Mesothelial cell of epicardium (in vitro differentiated cells): ENCODE measurements around the gene PRRG3. TPM values are rescaled to one million over a fixed set of nuclear protein-coding genes. Genes with fewer than 3 reads are reported as not detected.

Experiments
- DNase-seq, 2 experiments: peaks; one replicate each; pipeline ENCODE4 v3.0.0; 2021; ENCODE audit warnings: low spot score in 2 of 2; ENCODE audit not compliant: unreplicated experiment in 2 of 2
- H3K27ac Mint-ChIP-seq: 2 replicates; pipeline ENCODE4 v1.8.0; 2021; ENCODE audit warnings: mixed read lengths
- H3K27me3 Mint-ChIP-seq: 2 replicates; pipeline ENCODE4 v1.8.0; 2021; ENCODE audit warnings: low read depth, mixed read lengths
- H3K36me3 Mint-ChIP-seq: 2 replicates; pipeline ENCODE4 v1.8.0; 2021; ENCODE audit warnings: mixed read lengths
- H3K4me1 Mint-ChIP-seq: 2 replicates; pipeline ENCODE4 v1.8.0; 2021; ENCODE audit warnings: mixed read lengths
- H3K4me3 Mint-ChIP-seq: 2 replicates; pipeline ENCODE4 v1.8.0; 2021; ENCODE audit warnings: mild to moderate bottlenecking, moderate library complexity, mixed read lengths
- H3K9me3 Mint-ChIP-seq: 2 replicates; pipeline ENCODE4 v1.8.0; 2021; ENCODE audit warnings: mixed read lengths
- total RNA-seq: library from RNA; stranded (reverse); gene quantifications from 3 replicates; pipeline ENCODE4 v1.2.1, GENCODE V29; 2021
- TF ChIP-seq, protein P1 (sequence below): fragments of 200-600 bp; sonication (generic); IDR thresholded peaks from one replicate; pipeline ENCODE4 v1.5.0; 2021; ENCODE audit warnings: antibody characterized with exemption; ENCODE audit not compliant: unreplicated experiment

The PRRG3 gene
- total RNA-seq, 1 donor from 2014 or later = 2.5 TPM

- H3K36me3 Mint-ChIP-seq = no peaks in the 10 kb centered on the region
- no peak overlapping the region for H3K27ac Mint-ChIP-seq
- no peak overlapping the region for H3K4me3 Mint-ChIP-seq
- peaks cover 26% of the 10 kb centered on the region for H3K4me1 Mint-ChIP-seq
- peaks cover 21% of the 10 kb centered on the region for H3K9me3 Mint-ChIP-seq
- DNase-seq = peak in 1 of 2 experiments; percentile 62
- peaks cover 5% of the 10 kb centered on the region for H3K27me3 Mint-ChIP-seq
- TF ChIP-seq, protein P1, sequence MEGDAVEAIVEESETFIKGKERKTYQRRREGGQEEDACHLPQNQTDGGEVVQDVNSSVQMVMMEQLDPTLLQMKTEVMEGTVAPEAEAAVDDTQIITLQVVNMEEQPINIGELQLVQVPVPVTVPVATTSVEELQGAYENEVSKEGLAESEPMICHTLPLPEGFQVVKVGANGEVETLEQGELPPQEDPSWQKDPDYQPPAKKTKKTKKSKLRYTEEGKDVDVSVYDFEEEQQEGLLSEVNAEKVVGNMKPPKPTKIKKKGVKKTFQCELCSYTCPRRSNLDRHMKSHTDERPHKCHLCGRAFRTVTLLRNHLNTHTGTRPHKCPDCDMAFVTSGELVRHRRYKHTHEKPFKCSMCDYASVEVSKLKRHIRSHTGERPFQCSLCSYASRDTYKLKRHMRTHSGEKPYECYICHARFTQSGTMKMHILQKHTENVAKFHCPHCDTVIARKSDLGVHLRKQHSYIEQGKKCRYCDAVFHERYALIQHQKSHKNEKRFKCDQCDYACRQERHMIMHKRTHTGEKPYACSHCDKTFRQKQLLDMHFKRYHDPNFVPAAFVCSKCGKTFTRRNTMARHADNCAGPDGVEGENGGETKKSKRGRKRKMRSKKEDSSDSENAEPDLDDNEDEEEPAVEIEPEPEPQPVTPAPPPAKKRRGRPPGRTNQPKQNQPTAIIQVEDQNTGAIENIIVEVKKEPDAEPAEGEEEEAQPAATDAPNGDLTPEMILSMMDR = peak; percentile 70
Measured at GRCh38 chrX:151753313-151754046, 58.2 kb downstream of the PRRG3 start.

GRCh38 chrX:151754047-151754429, 58.8 kb downstream of the PRRG3 start:
- Mint-ChIP-seq H3K9me3 (peaks cover 21% of the 10 kb centered on the region), H3K36me3 (no peaks in the 10 kb centered on the region), H3K4me1 (peaks cover 24% of the 10 kb centered on the region), H3K27ac (peak overlapping the region; percentile 54), H3K27me3 (peaks cover 5% of the 10 kb centered on the region), H3K4me3 (no peak overlapping the region)
- TF ChIP-seq, protein P1 = no peak
- DNase-seq = no peak

DNA sequence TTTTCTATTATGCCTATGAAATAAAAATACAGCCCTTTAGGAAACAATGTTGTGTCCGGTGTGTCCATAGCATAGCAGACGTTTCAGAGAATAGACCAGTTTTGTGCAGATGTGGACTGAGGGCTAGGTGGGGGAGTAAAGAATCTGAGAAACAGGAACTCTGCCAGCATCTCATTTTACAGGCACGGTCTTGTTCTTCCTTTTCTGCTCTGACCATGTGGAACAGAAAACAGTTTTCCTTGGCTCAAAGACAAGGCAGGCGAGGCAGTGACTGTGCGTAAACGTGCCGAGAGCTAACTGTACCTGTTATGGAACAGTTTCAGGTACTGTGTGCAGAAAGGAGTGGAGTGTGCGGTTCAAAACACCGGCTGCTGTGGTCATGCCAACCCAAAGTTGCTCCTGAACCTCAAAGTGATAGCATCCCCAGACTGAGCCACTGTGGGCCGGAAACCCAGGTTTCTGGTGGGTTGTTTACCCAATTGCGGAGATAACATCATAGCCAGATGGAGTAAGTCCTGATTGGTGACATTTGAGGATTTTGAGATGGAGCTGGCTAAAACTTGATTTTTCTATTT, 59.5 kb downstream of the PRRG3 start:
- TF ChIP-seq, protein P1 = no peak
- Mint-ChIP-seq H3K27ac (peak overlapping the region; percentile 54), H3K36me3 (no peaks in the 10 kb centered on the region), H3K27me3 (peaks cover 5% of the 10 kb centered on the region), H3K4me3 (no peak overlapping the region), H3K4me1 (peaks cover 18% of the 10 kb centered on the region), H3K9me3 (peaks cover 21% of the 10 kb centered on the region)
- no peak for DNase-seq

Other genes with a start within 250 kb of the PRRG3 start
- not detected in 3 replicates for gene PASD1, start 131.8 kb upstream of the PRRG3 start, total RNA-seq
- not detected in 3 replicates for gene FATE1, start 20.6 kb downstream of the PRRG3 start, total RNA-seq
- not detected in 3 replicates for gene CNGA2, start 39.3 kb downstream of the PRRG3 start, total RNA-seq
- gene MAGEA4, start 217.4 kb downstream of the PRRG3 start, total RNA-seq = not detected in 3 replicates